Neural progenitor cell (in vitro differentiated cells): ENCODE measurements around the gene RCVRN. TPM values are rescaled to one million over a fixed set of nuclear protein-coding genes. Genes with fewer than 3 reads are reported as not detected.

ENCODE experiments used
- DNase-seq: peaks from one replicate; pipeline ENCODE4 v3.0.0-alpha.2; 2016; ENCODE audit warnings: low spot score
- H2AFZ ChIP-seq: fragments of 200-600 bp; sonication (generic); replicated peaks from 2 replicates; pipeline ENCODE4 v1.6.1; 2016; ENCODE audit warnings: antibody characterized with exemption
- H3F3A ChIP-seq: fragments of 200-600 bp; sonication (generic); 2 replicates; pipeline ENCODE4 v1.6.1; 2016; ENCODE audit warnings: antibody characterized with exemption, low read depth
- H3K27ac ChIP-seq: fragments of 200-600 bp; sonication (generic); 2 replicates; pipeline ENCODE4 v1.5.1; 2016; ENCODE audit warnings: mild to moderate bottlenecking
- H3K27me3 ChIP-seq: fragments of 200-600 bp; sonication (generic); 2 replicates; pipeline ENCODE4 v1.6.1; 2016; ENCODE audit warnings: mild to moderate bottlenecking, moderate library complexity
- H3K36me3 ChIP-seq: fragments of 200-600 bp; sonication (generic); 2 replicates; pipeline ENCODE4 v1.5.1; 2016
- H3K4me1 ChIP-seq: fragments of 200-600 bp; sonication (generic); 2 replicates; pipeline ENCODE4 v1.6.1; 2016; ENCODE audit warnings: mixed run types
- H3K4me2 ChIP-seq: fragments of 200-600 bp; sonication (generic); 2 replicates; pipeline ENCODE4 v1.6.1; 2016
- H3K4me3 ChIP-seq: fragments of 200-600 bp; sonication (generic); 2 replicates; pipeline ENCODE4 v1.5.1; 2016
- H3K79me2 ChIP-seq: fragments of 200-600 bp; sonication (generic); 2 replicates; pipeline ENCODE4 v1.6.1; 2016; ENCODE audit warnings: low read depth
- H3K9ac ChIP-seq: fragments of 200-600 bp; sonication (generic); 2 replicates; pipeline ENCODE4 v1.6.1; 2016
- H3K9me3 ChIP-seq: fragments of 200-600 bp; sonication (generic); 2 replicates; pipeline ENCODE4 v1.5.1; 2016; ENCODE audit warnings: low read depth
- H4K20me1 ChIP-seq: fragments of 200-600 bp; sonication (generic); 2 replicates; pipeline ENCODE4 v1.6.1; 2016; ENCODE audit warnings: low read depth
- H3K27ac Mint-ChIP-seq: 3 replicates; pipeline ENCODE4 v1.8.0; 2021; ENCODE audit warnings: mixed read lengths
- H3K27me3 Mint-ChIP-seq: 2 replicates; pipeline ENCODE4 v1.8.0; 2022; ENCODE audit warnings: low read depth, mild to moderate bottlenecking, inconsistent platforms, moderate library complexity, mixed read lengths; ENCODE audit not compliant: insufficient read depth
- H3K36me3 Mint-ChIP-seq: 3 replicates; pipeline ENCODE4 v1.8.0; 2021; ENCODE audit warnings: mixed read lengths
- H3K4me1 Mint-ChIP-seq: 3 replicates; pipeline ENCODE4 v1.8.0; 2021; ENCODE audit warnings: mixed read lengths
- H3K4me3 Mint-ChIP-seq: 3 replicates; pipeline ENCODE4 v1.8.0; 2021; ENCODE audit warnings: mild to moderate bottlenecking, moderate library complexity, mixed read lengths
- H3K9me3 Mint-ChIP-seq: 3 replicates; pipeline ENCODE4 v1.8.0; 2020; ENCODE audit warnings: mixed read lengths
- CTCF ChIP-seq: fragments of 200-600 bp; sonication (generic); IDR thresholded peaks from 2 replicates; pipeline ENCODE4 v1.5.1; 2017; ENCODE audit warnings: antibody characterized with exemption, mild to moderate bottlenecking
- EZH2 ChIP-seq: fragments of 200-600 bp; sonication (generic); IDR thresholded peaks from 2 replicates; pipeline ENCODE4 v1.6.1; 2017; ENCODE audit warnings: antibody characterized with exemption, mild to moderate bottlenecking, moderate library complexity
- EZH2phosphoT487 ChIP-seq: fragments of 200-600 bp; sonication (generic); IDR thresholded peaks from 2 replicates; pipeline ENCODE4 v1.6.1; 2017; ENCODE audit warnings: antibody characterized with exemption
- total RNA-seq: library from RNA; depleted of rRNA; stranded (reverse); fragments of >200 nt; gene quantifications from 2 replicates; pipeline ENCODE4 v1.2.3, GENCODE V29; 2015; ENCODE audit warnings: low replicate concordance

The RCVRN gene
- total RNA-seq, 1 donor from 2014 or later = not detected

- H3K4me2 ChIP-seq = no peak overlapping the region
- H3K4me3 Mint-ChIP-seq = no peak overlapping the region
- no peaks in the 10 kb centered on the region for H3K36me3 ChIP-seq
- peaks cover 31% of the 10 kb centered on the region for H3K9me3 Mint-ChIP-seq
- H3K27ac ChIP-seq = no peak overlapping the region
- no peak overlapping the region for H3K9ac ChIP-seq
- H3K27me3 Mint-ChIP-seq = peaks cover 2% of the 10 kb centered on the region
- no peak overlapping the region for H3K4me3 ChIP-seq
- H3K79me2 ChIP-seq = no peaks in the 10 kb centered on the region
- H3K27ac Mint-ChIP-seq = no peak overlapping the region
- H4K20me1 ChIP-seq = no peaks in the 10 kb centered on the region
- H3K4me1 ChIP-seq = peaks cover 4% of the 10 kb centered on the region
- H3F3A ChIP-seq = no peaks in the 10 kb centered on the region
- no peak overlapping the region for H2AFZ ChIP-seq
- no peaks in the 10 kb centered on the region for H3K36me3 Mint-ChIP-seq
- DNase-seq = no peak
- H3K4me1 Mint-ChIP-seq = peaks cover 3% of the 10 kb centered on the region
- TF ChIP-seq CTCF = no peak
- TF ChIP-seq EZH2phosphoT487 = no peak
- no peak for TF ChIP-seq EZH2
- no peaks in the 10 kb centered on the region for H3K27me3 ChIP-seq
- peaks cover 9% of the 10 kb centered on the region for H3K9me3 ChIP-seq
Measured at GRCh38 chr17:9880582-9880999, 24.5 kb downstream of the RCVRN start.

GRCh38 chr17:9878786-9879525 lies 26.1 kb downstream of the RCVRN start:
- Histone ChIP-seq H3F3A (no peaks in the 10 kb centered on the region), H3K9me3 (peaks cover 9% of the 10 kb centered on the region), H3K9ac (no peak overlapping the region), H3K4me1 (peaks cover 13% of the 10 kb centered on the region), H3K36me3 (no peaks in the 10 kb centered on the region), H2AFZ (no peak overlapping the region), H3K4me3 (no peak overlapping the region), H3K4me2 (no peak overlapping the region), H3K79me2 (no peaks in the 10 kb centered on the region), H3K27ac (no peak overlapping the region), H4K20me1 (no peaks in the 10 kb centered on the region), H3K27me3 (no peaks in the 10 kb centered on the region)
- no peak for TF ChIP-seq CTCF
- no peak for TF ChIP-seq EZH2phosphoT487
- TF ChIP-seq EZH2 = no peak
- Mint-ChIP-seq H3K9me3 (peaks cover 30% of the 10 kb centered on the region), H3K36me3 (no peaks in the 10 kb centered on the region), H3K27me3 (no peaks in the 10 kb centered on the region), H3K27ac (no peak overlapping the region), H3K4me1 (peaks cover 9% of the 10 kb centered on the region), H3K4me3 (no peak overlapping the region)
- no peak for DNase-seq

GRCh38 chr17:9878356-9878755 lies 26.7 kb downstream of the RCVRN start:
- no peaks in the 10 kb centered on the region for H3K27me3 Mint-ChIP-seq
- Histone ChIP-seq H2AFZ (no peak overlapping the region), H3K4me3 (no peak overlapping the region), H3K4me2 (no peak overlapping the region), H3K9me3 (peaks cover 5% of the 10 kb centered on the region), H4K20me1 (no peaks in the 10 kb centered on the region), H3K36me3 (no peaks in the 10 kb centered on the region), H3K27ac (no peak overlapping the region), H3K9ac (no peak overlapping the region), H3F3A (no peaks in the 10 kb centered on the region), H3K27me3 (no peaks in the 10 kb centered on the region), H3K4me1 (peaks cover 13% of the 10 kb centered on the region), H3K79me2 (no peaks in the 10 kb centered on the region)
- H3K36me3 Mint-ChIP-seq = no peaks in the 10 kb centered on the region
- H3K4me1 Mint-ChIP-seq = peaks cover 9% of the 10 kb centered on the region
- H3K4me3 Mint-ChIP-seq = no peak overlapping the region
- H3K27ac Mint-ChIP-seq = no peak overlapping the region
- H3K9me3 Mint-ChIP-seq = peaks cover 29% of the 10 kb centered on the region
- DNase-seq = no peak
- TF ChIP-seq CTCF = no peak
- no peak for TF ChIP-seq EZH2
- TF ChIP-seq EZH2phosphoT487 = no peak
